Endothelial cell (in vitro differentiated cells): ENCODE data around the gene ANKRD60. TPM values are rescaled to one million over a fixed set of nuclear protein-coding genes. Genes with fewer than 3 reads are reported as not detected.

Experiments
- DNase-seq: peaks from one replicate; pipeline ENCODE4 v3.0.0; 2021; ENCODE audit warnings: low spot score
- H3K27ac Mint-ChIP-seq: one replicate; pipeline ENCODE4 v1.8.0; 2021; ENCODE audit warnings: mixed read lengths, inconsistent platforms; ENCODE audit not compliant: unreplicated experiment
- H3K27me3 Mint-ChIP-seq: one replicate; pipeline ENCODE4 v1.8.0; 2021; ENCODE audit warnings: mild to moderate bottlenecking, moderate library complexity, mixed read lengths, inconsistent platforms; ENCODE audit not compliant: unreplicated experiment
- H3K36me3 Mint-ChIP-seq: one replicate; pipeline ENCODE4 v1.8.0; 2021; ENCODE audit warnings: mild to moderate bottlenecking, low read depth, mixed read lengths, inconsistent platforms; ENCODE audit not compliant: unreplicated experiment
- H3K4me1 Mint-ChIP-seq: one replicate; pipeline ENCODE4 v1.8.0; 2021; ENCODE audit warnings: mild to moderate bottlenecking, mixed read lengths, inconsistent platforms; ENCODE audit not compliant: unreplicated experiment
- H3K4me3 Mint-ChIP-seq: one replicate; pipeline ENCODE4 v1.8.0; 2021; ENCODE audit warnings: mild to moderate bottlenecking, mixed read lengths, inconsistent platforms; ENCODE audit not compliant: unreplicated experiment
- H3K9me3 Mint-ChIP-seq: one replicate; pipeline ENCODE4 v1.8.0; 2021; ENCODE audit warnings: mixed read lengths, inconsistent platforms; ENCODE audit not compliant: unreplicated experiment
- CTCF ChIP-seq: fragments of 200-600 bp; sonication (generic); IDR thresholded peaks from one replicate; pipeline ENCODE4 v1.5.0; 2021; ENCODE audit warnings: antibody characterized with exemption; ENCODE audit not compliant: unreplicated experiment
- total RNA-seq: library from RNA; stranded (reverse); fragmentation: NEBNext Ultra II Directional; extraction: Animal tissue kit (Norgen Biotek cat#: 25700); gene quantifications from one replicate; pipeline ENCODE4 v1.2.1, GENCODE V29; 2021; ENCODE audit not compliant: unreplicated experiment

ANKRD60 gene
- total RNA-seq, 1 donor from 2014 or later: not detected

GRCh38 chr20:58198901-58199355 is 29.5 kb downstream of the ANKRD60 start:
- Mint-ChIP-seq H3K27ac (no peak overlapping the region), H3K4me1 (peaks cover 2% of the 10 kb centered on the region), H3K36me3 (peaks cover 3% of the 10 kb centered on the region), H3K27me3 (peaks cover 18% of the 10 kb centered on the region), H3K4me3 (no peak overlapping the region), H3K9me3 (no peaks in the 10 kb centered on the region)
- no peak for TF ChIP-seq CTCF
- DNase-seq: no peak

- H3K4me3 Mint-ChIP-seq: peak overlapping the region; percentile 16
- H3K27me3 Mint-ChIP-seq: peaks cover 18% of the 10 kb centered on the region
- H3K36me3 Mint-ChIP-seq: peaks cover 3% of the 10 kb centered on the region
- TF ChIP-seq CTCF: no peak
- H3K4me1 Mint-ChIP-seq: peaks cover 2% of the 10 kb centered on the region
- no peaks in the 10 kb centered on the region for H3K9me3 Mint-ChIP-seq
- no peak for DNase-seq
- H3K27ac Mint-ChIP-seq: no peak overlapping the region
Measured at GRCh38 chr20:58198384-58198783, 30.1 kb downstream of the ANKRD60 start.

GRCh38 chr20:58197185-58197469 is 31.3 kb downstream of the ANKRD60 start:
- no peak overlapping the region for H3K4me3 Mint-ChIP-seq
- H3K27me3 Mint-ChIP-seq: peaks cover 18% of the 10 kb centered on the region
- H3K27ac Mint-ChIP-seq: peak overlapping the region; percentile 62
- no peak for DNase-seq
- H3K36me3 Mint-ChIP-seq: peaks cover 3% of the 10 kb centered on the region
- H3K4me1 Mint-ChIP-seq: peaks cover 2% of the 10 kb centered on the region
- no peaks in the 10 kb centered on the region for H3K9me3 Mint-ChIP-seq
- TF ChIP-seq CTCF: no peak

- H3K27me3 Mint-ChIP-seq: peaks cover 18% of the 10 kb centered on the region
- peaks cover 3% of the 10 kb centered on the region for H3K36me3 Mint-ChIP-seq
- H3K9me3 Mint-ChIP-seq: no peaks in the 10 kb centered on the region
- DNase-seq: no peak
- no peak overlapping the region for H3K4me3 Mint-ChIP-seq
- no peak overlapping the region for H3K27ac Mint-ChIP-seq
- H3K4me1 Mint-ChIP-seq: peaks cover 2% of the 10 kb centered on the region
- no peak for TF ChIP-seq CTCF
Measured at GRCh38 chr20:58196402-58197184, 31.9 kb downstream of the ANKRD60 start.

- H3K27ac Mint-ChIP-seq: no peak overlapping the region
- TF ChIP-seq CTCF: no peak
- peaks cover 3% of the 10 kb centered on the region for H3K36me3 Mint-ChIP-seq
- H3K27me3 Mint-ChIP-seq: peaks cover 18% of the 10 kb centered on the region
- H3K4me3 Mint-ChIP-seq: no peak overlapping the region
- no peaks in the 10 kb centered on the region for H3K9me3 Mint-ChIP-seq
- peaks cover 2% of the 10 kb centered on the region for H3K4me1 Mint-ChIP-seq
- no peak for DNase-seq
Measured at GRCh38 chr20:58195047-58195446, 33.4 kb downstream of the ANKRD60 start.
